ENCODE data around the gene PCDHGB3. TPM values are rescaled to one million over a fixed set of nuclear protein-coding genes. Genes with fewer than 3 reads are reported as not detected.

The PCDHGB3 gene
- total RNA-seq, 2 donors from 2014 or later = 0.40 to 4.6 TPM

DNA sequence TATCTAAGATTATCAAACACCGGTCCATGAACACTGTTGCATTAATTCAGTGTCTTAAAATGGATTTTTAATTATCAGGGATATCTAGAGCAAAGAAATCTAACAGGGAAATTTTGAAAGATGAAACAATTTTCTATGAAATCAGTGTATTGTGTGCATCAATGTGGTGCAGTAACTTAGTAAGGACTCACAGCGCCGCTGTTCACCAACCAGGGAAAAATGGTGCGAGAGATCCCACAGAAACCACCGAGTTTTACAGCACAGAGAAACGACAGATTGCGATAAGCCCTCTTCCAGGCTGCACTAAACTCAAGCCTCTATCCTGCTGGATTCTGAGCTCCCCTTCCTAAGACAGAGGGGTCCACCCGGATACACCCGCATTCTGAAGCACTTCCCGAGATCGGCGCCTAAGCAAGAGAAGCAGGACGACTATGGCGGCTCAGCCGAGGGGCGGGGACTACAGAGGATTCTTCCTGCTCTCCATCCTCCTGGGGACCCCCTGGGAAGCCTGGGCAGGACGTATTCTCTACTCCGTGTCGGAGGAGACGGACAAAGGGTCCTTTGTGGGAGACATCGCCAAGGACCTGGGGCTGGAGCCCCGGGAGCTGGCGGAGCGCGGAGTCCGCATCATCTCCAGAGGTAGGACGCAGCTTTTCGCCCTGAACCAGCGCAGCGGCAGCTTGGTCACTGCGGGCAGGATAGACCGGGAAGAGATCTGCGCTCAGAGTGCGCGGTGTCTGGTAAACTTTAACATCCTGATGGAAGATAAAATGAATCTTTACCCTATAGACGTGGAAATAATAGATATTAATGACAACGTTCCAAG lies 12.6 kb downstream of the PCDHGB3 start, which contains the start of gene PCDHGA7:
PCDHGA7 (plus strand) TSS at position 274 of the 826 bp plus-strand sequence; CDS start at position 432, 158 bp downstream.
- 91 to 95% methylated on average over 33 to 37 of the region's 37 CpGs for WGBS, 2 experiments (ENCODE audit: insufficient coverage in 1 of 2, insufficient read length in 1 of 2)
- no peak within 1 kb of the TSS for H3K9ac ChIP-seq (ENCODE audit: extremely low read depth, low read length, poor library complexity, severe bottlenecking)
- Mint-ChIP-seq H3K36me3 (ENCODE audit: low read depth) (peaks cover 23% of the 10 kb centered on the region), H3K4me3 (no peak within 1 kb of the TSS), H3K4me1 (no peaks in the 10 kb centered on the region), H3K27me3 (ENCODE audit: insufficient read depth) (no peaks in the 10 kb centered on the region), H3K9me3 (peaks cover 42% of the 10 kb centered on the region), H3K27ac (no peak within 1 kb of the TSS)
- H3K27ac ChIP-seq (ENCODE audit: low read depth, low read length) = no peak within 1 kb of the TSS
- peaks cover 38% of the 10 kb centered on the region for H3K9me3 ChIP-seq (ENCODE audit: control insufficient read depth, low read length)
- no peak within 1 kb of the TSS for H3K4me3 ChIP-seq (ENCODE audit: low read length)
- no peaks in the 10 kb centered on the region for H3K36me3 ChIP-seq (ENCODE audit: control insufficient read depth, insufficient read depth, low read length)
- TF ChIP-seq, protein P1, sequence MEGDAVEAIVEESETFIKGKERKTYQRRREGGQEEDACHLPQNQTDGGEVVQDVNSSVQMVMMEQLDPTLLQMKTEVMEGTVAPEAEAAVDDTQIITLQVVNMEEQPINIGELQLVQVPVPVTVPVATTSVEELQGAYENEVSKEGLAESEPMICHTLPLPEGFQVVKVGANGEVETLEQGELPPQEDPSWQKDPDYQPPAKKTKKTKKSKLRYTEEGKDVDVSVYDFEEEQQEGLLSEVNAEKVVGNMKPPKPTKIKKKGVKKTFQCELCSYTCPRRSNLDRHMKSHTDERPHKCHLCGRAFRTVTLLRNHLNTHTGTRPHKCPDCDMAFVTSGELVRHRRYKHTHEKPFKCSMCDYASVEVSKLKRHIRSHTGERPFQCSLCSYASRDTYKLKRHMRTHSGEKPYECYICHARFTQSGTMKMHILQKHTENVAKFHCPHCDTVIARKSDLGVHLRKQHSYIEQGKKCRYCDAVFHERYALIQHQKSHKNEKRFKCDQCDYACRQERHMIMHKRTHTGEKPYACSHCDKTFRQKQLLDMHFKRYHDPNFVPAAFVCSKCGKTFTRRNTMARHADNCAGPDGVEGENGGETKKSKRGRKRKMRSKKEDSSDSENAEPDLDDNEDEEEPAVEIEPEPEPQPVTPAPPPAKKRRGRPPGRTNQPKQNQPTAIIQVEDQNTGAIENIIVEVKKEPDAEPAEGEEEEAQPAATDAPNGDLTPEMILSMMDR (conservative IDR thresholded peaks at IDR 0.05) = no peak
- no peaks in the 10 kb centered on the region for H3K4me1 ChIP-seq (ENCODE audit: control insufficient read depth, insufficient read depth, low read length)
- H3K27me3 ChIP-seq (ENCODE audit: control insufficient read depth, insufficient read depth, low read length, poor library complexity, severe bottlenecking) = no peaks in the 10 kb centered on the region
- DNase-seq = no peak

DNA sequence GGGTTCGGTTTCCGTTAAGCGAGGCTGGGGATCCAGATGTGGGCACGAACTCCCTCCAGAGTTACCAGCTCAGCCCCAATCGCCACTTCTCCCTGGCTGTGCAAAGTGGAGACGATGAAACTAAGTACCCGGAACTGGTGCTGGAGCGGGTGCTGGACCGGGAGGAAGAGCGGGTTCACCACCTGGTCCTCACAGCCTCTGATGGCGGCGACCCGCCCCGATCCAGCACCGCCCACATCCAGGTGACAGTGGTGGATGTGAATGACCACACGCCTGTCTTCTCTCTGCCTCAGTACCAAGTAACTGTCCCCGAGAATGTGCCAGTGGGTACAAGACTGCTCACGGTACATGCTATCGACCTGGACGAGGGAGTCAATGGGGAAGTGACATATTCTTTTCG lies 13.3 kb downstream of the PCDHGB3 start:
- Histone ChIP-seq H3K4me1 (ENCODE audit: control insufficient read depth, insufficient read depth, low read length) (no peaks in the 10 kb centered on the region), H3K27ac (ENCODE audit: low read depth, low read length) (no peak overlapping the region), H3K36me3 (ENCODE audit: control insufficient read depth, insufficient read depth, low read length) (no peaks in the 10 kb centered on the region), H3K9ac (ENCODE audit: extremely low read depth, low read length, poor library complexity, severe bottlenecking) (no peak overlapping the region), H3K4me3 (ENCODE audit: low read length) (no peak overlapping the region), H3K27me3 (ENCODE audit: control insufficient read depth, insufficient read depth, low read length, poor library complexity, severe bottlenecking) (no peaks in the 10 kb centered on the region), H3K9me3 (ENCODE audit: control insufficient read depth, low read length) (peaks cover 36% of the 10 kb centered on the region)
- H3K36me3 Mint-ChIP-seq (ENCODE audit: low read depth) = peaks cover 26% of the 10 kb centered on the region
- no peaks in the 10 kb centered on the region for H3K4me1 Mint-ChIP-seq
- TF ChIP-seq, protein P1 (conservative IDR thresholded peaks at IDR 0.05) = no peak
- 92 to 96% methylated on average over 17 to 21 of the region's 21 CpGs for WGBS, 2 experiments (ENCODE audit: insufficient coverage in 1 of 2, insufficient read length in 1 of 2)
- H3K4me3 Mint-ChIP-seq = no peak overlapping the region
- H3K27ac Mint-ChIP-seq = no peak overlapping the region
- no peak for DNase-seq
- H3K27me3 Mint-ChIP-seq (ENCODE audit: insufficient read depth) = peaks cover 3% of the 10 kb centered on the region
- H3K9me3 Mint-ChIP-seq = peaks cover 46% of the 10 kb centered on the region

DNA sequence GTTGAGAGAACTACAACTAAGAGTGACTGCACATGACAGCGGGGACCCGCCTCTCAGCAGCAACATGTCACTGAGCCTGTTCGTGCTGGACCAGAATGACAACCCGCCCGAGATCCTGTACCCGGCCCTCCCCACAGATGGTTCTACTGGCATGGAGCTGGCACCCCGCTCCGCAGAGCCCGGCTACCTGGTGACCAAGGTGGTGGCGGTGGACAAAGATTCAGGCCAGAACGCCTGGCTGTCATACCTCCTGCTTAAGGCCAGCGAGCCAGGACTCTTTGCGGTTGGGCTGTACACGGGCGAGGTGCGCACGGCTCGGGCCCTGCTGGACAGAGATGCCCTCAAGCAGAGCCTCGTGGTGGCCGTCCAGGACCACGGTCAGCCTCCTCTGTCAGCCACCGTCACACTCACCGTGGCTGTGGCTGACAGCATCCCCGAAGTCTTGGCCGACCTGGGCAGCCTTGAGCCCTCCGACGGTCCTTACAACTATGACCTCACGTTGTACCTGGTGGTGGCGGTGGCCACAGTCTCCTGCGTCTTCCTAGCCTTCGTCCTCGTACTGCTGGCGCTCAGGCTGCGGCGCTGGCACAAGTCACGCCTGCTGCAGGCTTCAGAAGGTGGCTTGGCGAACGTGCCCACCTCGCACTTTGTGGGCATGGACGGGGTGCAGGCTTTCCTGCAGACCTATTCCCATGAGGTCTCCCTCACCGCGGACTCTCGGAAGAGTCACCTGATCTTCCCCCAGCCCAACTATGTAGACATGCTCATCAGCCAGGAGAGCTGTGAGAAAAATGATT lies 14.6 kb downstream of the PCDHGB3 start:
- H3K27me3 ChIP-seq (ENCODE audit: control insufficient read depth, insufficient read depth, low read length, poor library complexity, severe bottlenecking) = no peaks in the 10 kb centered on the region
- H3K9ac ChIP-seq (ENCODE audit: extremely low read depth, low read length, poor library complexity, severe bottlenecking) = no peak overlapping the region
- Mint-ChIP-seq H3K36me3 (ENCODE audit: low read depth) (peaks cover 35% of the 10 kb centered on the region), H3K27me3 (ENCODE audit: insufficient read depth) (peaks cover 11% of the 10 kb centered on the region), H3K27ac (no peak overlapping the region), H3K9me3 (peaks cover 59% of the 10 kb centered on the region), H3K4me3 (no peak overlapping the region), H3K4me1 (no peaks in the 10 kb centered on the region)
- no peak overlapping the region for H3K27ac ChIP-seq (ENCODE audit: low read depth, low read length)
- no peak overlapping the region for H3K4me3 ChIP-seq (ENCODE audit: low read length)
- H3K36me3 ChIP-seq (ENCODE audit: control insufficient read depth, insufficient read depth, low read length) = no peaks in the 10 kb centered on the region
- no peaks in the 10 kb centered on the region for H3K4me1 ChIP-seq (ENCODE audit: control insufficient read depth, insufficient read depth, low read length)
- no peak for DNase-seq
- TF ChIP-seq, protein P1 (conservative IDR thresholded peaks at IDR 0.05) = no peak
- WGBS, 2 experiments (ENCODE audit: insufficient coverage in 1 of 2, insufficient read length in 1 of 2) = 92 to 94% methylated on average over 36 to 43 of the region's 43 CpGs
- peaks cover 44% of the 10 kb centered on the region for H3K9me3 ChIP-seq (ENCODE audit: control insufficient read depth, low read length)
